ENCODE measurements around the gene ACTN3.
"Not testable (repeated sequence)": the region's sequence is repeated elsewhere in the genome, so short reads cannot be mapped to it uniquely, and the experiment has no call there.

Gene ACTN3

GRCh38 chr11:66543263-66544107 lies 3.2 kb upstream of the ACTN3 start:
- TF ChIP-seq CTCF (IDR thresholded peaks at IDR 0.05; ENCODE audit: borderline replicate concordance, control extremely low read depth, extremely low read depth, insufficient read depth, missing control alignments) = peak; percentile 64
- peak; percentile 76 for DNase-seq (ENCODE audit: low spot score)
- in situ Hi-C loops (cut with MboI; ENCODE audit: low sequenced_read_pairs, unreplicated experiment) = no loop called here

DNA sequence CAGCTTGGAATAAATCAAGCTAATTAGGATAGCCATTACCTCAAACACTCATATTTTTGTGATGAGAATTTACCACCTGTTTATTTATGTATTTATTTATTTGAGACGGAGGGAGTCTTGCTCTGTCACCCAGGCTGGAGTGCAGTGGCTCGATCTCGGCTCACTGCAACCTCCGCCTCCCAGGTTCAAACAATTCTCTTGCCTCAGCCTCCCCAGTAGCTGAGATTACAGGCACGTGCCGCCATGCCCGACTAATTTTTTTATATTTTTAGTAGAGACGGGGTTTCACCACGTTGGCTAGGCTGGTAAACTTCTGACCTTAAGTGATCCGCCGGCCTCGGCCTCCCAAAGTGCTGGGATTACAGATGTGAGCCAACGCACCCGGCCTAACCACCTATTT lies 1.8 kb upstream of the ACTN3 start:
- in situ Hi-C loops (cut with MboI; ENCODE audit: low sequenced_read_pairs, unreplicated experiment); DNase-seq (ENCODE audit: low spot score): not testable (repeated sequence)

DNA sequence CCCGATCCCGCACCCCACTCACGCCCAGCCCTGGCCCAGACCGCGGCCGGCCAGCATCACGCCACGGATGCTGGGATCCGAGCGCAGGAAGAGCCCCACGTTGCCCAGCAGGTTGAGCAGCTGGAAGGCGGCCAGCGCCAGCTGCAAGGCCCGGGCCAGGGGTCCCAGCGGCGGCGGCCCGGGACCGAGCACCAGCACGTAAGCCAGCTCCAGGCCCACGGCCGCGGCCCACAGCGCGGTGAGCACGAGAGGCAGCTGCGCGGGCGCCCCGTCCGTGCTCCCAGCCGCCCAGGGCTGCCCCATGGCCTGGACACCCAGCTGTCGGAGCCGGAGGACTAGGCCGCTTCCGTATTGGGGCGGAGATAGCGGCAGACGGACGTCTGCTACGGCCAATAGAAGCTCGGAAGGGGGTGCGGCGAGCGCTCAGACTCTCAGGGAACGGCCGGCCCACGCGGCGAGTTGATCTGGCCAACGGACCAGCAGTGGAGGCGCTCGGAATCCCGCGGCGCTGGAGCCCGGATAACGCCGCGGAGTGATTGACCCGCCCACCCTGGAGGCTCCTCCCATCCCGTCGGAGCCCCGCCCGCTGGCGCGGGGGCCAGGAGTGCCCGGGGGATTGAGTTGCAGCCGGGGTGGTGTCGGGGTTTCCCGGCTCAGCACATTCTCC lies 869 bp upstream of the ACTN3 start, which contains the start of gene ZDHHC24:
Gene ZDHHC24, minus strand, starts transcription at position 348 of the 667 bp plus-strand sequence. Its CDS starts 45 bp downstream, at position 303.
- in situ Hi-C loops (cut with MboI; ENCODE audit: low sequenced_read_pairs, unreplicated experiment) = no loop called here
- no peak for TF ChIP-seq CTCF (IDR thresholded peaks at IDR 0.05; ENCODE audit: borderline replicate concordance, control extremely low read depth, extremely low read depth, insufficient read depth, missing control alignments)
- peak; percentile 99 for DNase-seq (ENCODE audit: low spot score)

- DNase-seq (ENCODE audit: low spot score) = no peak
- no peak for TF ChIP-seq CTCF (IDR thresholded peaks at IDR 0.05; ENCODE audit: borderline replicate concordance, control extremely low read depth, extremely low read depth, insufficient read depth, missing control alignments)
- in situ Hi-C loops (cut with MboI; ENCODE audit: low sequenced_read_pairs, unreplicated experiment) = no loop called here
These were observed 411 bp downstream of the ACTN3 start for GRCh38 chr11:66546966-66547661.

- no peak for TF ChIP-seq CTCF (IDR thresholded peaks at IDR 0.05; ENCODE audit: borderline replicate concordance, control extremely low read depth, extremely low read depth, insufficient read depth, missing control alignments)
These were observed 933 bp downstream of the ACTN3 start for GRCh38 chr11:66547662-66548009.

GRCh38 chr11:66548041-66548440 lies 1.3 kb downstream of the ACTN3 start:
- no peak for TF ChIP-seq CTCF (IDR thresholded peaks at IDR 0.05; ENCODE audit: borderline replicate concordance, control extremely low read depth, extremely low read depth, insufficient read depth, missing control alignments)
- DNase-seq (ENCODE audit: low spot score) = no peak
- in situ Hi-C loops (cut with MboI; ENCODE audit: low sequenced_read_pairs, unreplicated experiment) = no loop called here

More at GRCh38 chr11:66547662-66548009, 933 bp downstream of the ACTN3 start:
- in situ Hi-C loops (cut with MboI; ENCODE audit: low sequenced_read_pairs, unreplicated experiment) = no loop called here
- DNase-seq (ENCODE audit: low spot score) = no peak
